B cell (primary cell): ENCODE results near the gene GRIP2. TPM values are rescaled to one million over a fixed set of nuclear protein-coding genes. Genes with fewer than 3 reads are reported as not detected.

Source experiments
- ATAC-seq: fragments of 200-7000 bp; cut with Tn5 transposase; one replicate; pipeline ENCODE4 v1.10.0; 2021; ENCODE audit warnings: low read depth, mild to moderate bottlenecking, moderate number of reproducible peaks, moderate library complexity
- CTCF ChIA-PET: fragments of 350-600 bp; sonication (Branson Sonifier 250); formaldehyde crosslinking; loops from one replicate; lab custom pipeline; 2021; ENCODE audit warnings: antibody characterized with exemption, inconsistent platforms; lab: Charles Lee
- POLR2A ChIA-PET: fragments of 350-600 bp; sonication (Branson Sonifier 250); formaldehyde crosslinking; loops from one replicate; lab custom pipeline; 2021; ENCODE audit warnings: antibody characterized with exemption; lab: Charles Lee
- DNase-seq: peaks from one replicate; pipeline ENCODE4 v3.0.0; 2013
- H2AFZ ChIP-seq: 2 replicates; pipeline ENCODE4 v1.6.1; 2012; ENCODE audit warnings: mild to moderate bottlenecking, low read depth, low read length; ENCODE audit not compliant: insufficient read depth, poor library complexity, severe bottlenecking
- H3K27ac ChIP-seq, 2 donors: 1 replicate in 1 of 2; 2 replicates in 1 of 2; pipeline ENCODE4 v1.5.1; 2012 to 2013; ENCODE audit warnings: low read length in 2 of 2, mild to moderate bottlenecking in 2 of 2, moderate library complexity in 1 of 2
- H3K27me3 ChIP-seq, 4 experiments: fragments of 200-600 bp in 1 of 4; sonication (generic) in 1 of 4; replicated peaks in 1 of 4; 1 replicate in 2 of 4; 2 replicates in 2 of 4; pipeline versions ENCODE4 v1.6.1 to v1.7.0; 2013 to 2016; ENCODE audit warnings: low read length in 3 of 4, mild to moderate bottlenecking in 2 of 4, mixed read lengths in 1 of 4, moderate library complexity in 1 of 4; ENCODE audit not compliant: insufficient read depth in 4 of 4, control insufficient read depth in 3 of 4; ENCODE audit errors: control extremely low read depth in 1 of 4
- H3K36me3 ChIP-seq, 2 experiments: replicated peaks in 1 of 2; 1 replicate in 1 of 2; 2 replicates in 1 of 2; pipeline versions ENCODE4 v1.6.1 to v1.7.1; 2013; ENCODE audit warnings: low read length in 1 of 2; ENCODE audit not compliant: insufficient read depth in 2 of 2, control insufficient read depth in 1 of 2; ENCODE audit errors: control extremely low read depth in 1 of 2, extremely low read depth in 1 of 2
- H3K4me1 ChIP-seq, 2 donors: fragments of 200-600 bp in 1 of 2; sonication (generic) in 1 of 2; 1 replicate in 1 of 2; 2 replicates in 1 of 2; pipeline versions ENCODE4 v1.5.1 to v1.6.1; 2013 to 2017; ENCODE audit warnings: low read length in 2 of 2; ENCODE audit not compliant: control insufficient read depth in 2 of 2, insufficient read depth in 2 of 2
- H3K4me2 ChIP-seq: replicated peaks from 2 replicates; pipeline ENCODE3; 2012; ENCODE audit warnings: mild to moderate bottlenecking, low read depth, low read length; ENCODE audit not compliant: poor library complexity, severe bottlenecking
- H3K4me3 ChIP-seq, 5 experiments: fragments of 200-600 bp in 1 of 5; sonication (generic) in 1 of 5; 1 replicate in 3 of 5; 2 replicates in 2 of 5; pipeline versions ENCODE4 v1.5.1 to v1.7.0; 2011 to 2016; ENCODE audit warnings: low read length in 4 of 5, mild to moderate bottlenecking in 4 of 5, low read depth in 2 of 5, control low read depth in 1 of 5, moderate library complexity in 1 of 5; ENCODE audit not compliant: insufficient read depth in 1 of 5; ENCODE audit errors: control extremely low read depth in 1 of 5, extremely low read depth in 1 of 5
- H3K79me2 ChIP-seq: fragments of 200-600 bp; sonication (generic); one replicate; pipeline ENCODE4 v1.6.0; 2016; ENCODE audit warnings: low read length; ENCODE audit not compliant: control insufficient read depth, insufficient read depth
- H3K9ac ChIP-seq: fragments of 200-600 bp; sonication (generic); 2 replicates; pipeline ENCODE4 v1.6.1; 2017; ENCODE audit warnings: mild to moderate bottlenecking, low read length, moderate library complexity
- H3K9me3 ChIP-seq, 3 donors: one replicate each; pipeline versions ENCODE4 v1.6.1 to v1.7.1; 2013; ENCODE audit warnings: low read length in 2 of 3; ENCODE audit not compliant: control insufficient read depth in 2 of 3, insufficient read depth in 1 of 3; ENCODE audit errors: control extremely low read depth in 1 of 3
- H4K20me1 ChIP-seq: 2 replicates; pipeline ENCODE4 v1.6.0; 2012; ENCODE audit warnings: mild to moderate bottlenecking, low read length; ENCODE audit not compliant: insufficient read depth, control insufficient read depth, poor library complexity, severe bottlenecking
- H3K27ac Mint-ChIP-seq: one replicate; pipeline ENCODE4 v1.8.0; 2021; ENCODE audit warnings: mixed read lengths
- H3K27me3 Mint-ChIP-seq: one replicate; pipeline ENCODE4 v1.8.0; 2021; ENCODE audit warnings: mixed read lengths
- H3K4me1 Mint-ChIP-seq: one replicate; pipeline ENCODE4 v1.8.0; 2021; ENCODE audit warnings: mixed read lengths
- H3K4me3 Mint-ChIP-seq: one replicate; pipeline ENCODE4 v1.8.0; 2021; ENCODE audit warnings: mixed read lengths
- H3K9me3 Mint-ChIP-seq: one replicate; pipeline ENCODE4 v1.8.0; 2022; ENCODE audit warnings: mixed read lengths; ENCODE audit not compliant: insufficient read depth
- CTCF ChIP-seq: fragments of 200-600 bp; IDR thresholded peaks from one replicate; pipeline ENCODE4 v1.8.0; 2022; ENCODE audit warnings: antibody characterized with exemption, mild to moderate bottlenecking
- EZH2 ChIP-seq: IDR thresholded peaks from 2 replicates; pipeline ENCODE4 v1.6.1; 2012; ENCODE audit warnings: borderline replicate concordance, low read depth, mild to moderate bottlenecking, moderate library complexity, low read length; ENCODE audit not compliant: insufficient read depth, poor library complexity, severe bottlenecking
- WGBS: methylation state at CpG from one replicate; pipeline ENCODE4 v1.1.5; 2013; ENCODE audit warnings: missing lambda C conversion rate; ENCODE audit not compliant: insufficient coverage; 5-methylcytosine and 5-hydroxymethylcytosine counted together
- intact Hi-C: fragments of 100-400 bp; cut with micrococcal nuclease; formaldehyde crosslinking; loops from one replicate; pipeline ENCODE4 v1.10.0; 2022
- polyA plus RNA-seq: library from polyadenylated mRNA; depleted of rRNA; stranded (reverse); fragments of >200 nt; gene quantifications from 2 replicates; pipeline ENCODE4 v1.2.3, GENCODE V29; 2012
- total RNA-seq, 2 donors: library from RNA; stranded (reverse); fragments of 120-200 nt in 1 of 2; gene quantifications; 1 replicate in 1 of 2; 2 replicates in 1 of 2; pipeline versions ENCODE4 v1.2.3 to v1.2.4, GENCODE V29; 2013 to 2022

GRIP2 gene
- total and polyA plus RNA-seq, 2 donors (not counting 1 experiment from before 2014, with no cell fraction given): not detected

- H4K20me1 ChIP-seq: no peaks in the 10 kb centered on the region
- Mint-ChIP-seq H3K9me3 (no peaks in the 10 kb centered on the region), H3K4me1 (no peaks in the 10 kb centered on the region), H3K27ac (no peak overlapping the region), H3K27me3 (peaks cover 7% of the 10 kb centered on the region), H3K4me3 (no peak overlapping the region)
- H3K36me3 ChIP-seq: no peaks in the 10 kb centered on the region
- WGBS: 91% methylated on average over 5 of the region's 5 CpGs
- ATAC-seq (no peak), DNase-seq (no peak)
- no peak overlapping the region for H2AFZ ChIP-seq
- intact Hi-C loops: no loop called here
- H3K27me3 ChIP-seq: no peaks in the 10 kb centered on the region
- no peak overlapping the region for H3K4me2 ChIP-seq
- H3K27ac ChIP-seq: no peak overlapping the region
- no peaks in the 10 kb centered on the region for H3K4me1 ChIP-seq
- H3K9me3 ChIP-seq: no peaks in the 10 kb centered on the region
- no peak overlapping the region for H3K9ac ChIP-seq
- POLR2A ChIA-PET: no interaction called here
- CTCF ChIA-PET: interaction anchor here (0.8 kb wide), 1 partner anchor 10 kb away, joined by 3 read pairs; no protein-coding TSS in a partner anchor
- H3K79me2 ChIP-seq: no peaks in the 10 kb centered on the region
- no peak overlapping the region for H3K4me3 ChIP-seq
- TF ChIP-seq EZH2 (no peak), CTCF (no peak)
Measured at GRCh38 chr3:14494973-14495300, 45.2 kb downstream of the GRIP2 start.

DNA sequence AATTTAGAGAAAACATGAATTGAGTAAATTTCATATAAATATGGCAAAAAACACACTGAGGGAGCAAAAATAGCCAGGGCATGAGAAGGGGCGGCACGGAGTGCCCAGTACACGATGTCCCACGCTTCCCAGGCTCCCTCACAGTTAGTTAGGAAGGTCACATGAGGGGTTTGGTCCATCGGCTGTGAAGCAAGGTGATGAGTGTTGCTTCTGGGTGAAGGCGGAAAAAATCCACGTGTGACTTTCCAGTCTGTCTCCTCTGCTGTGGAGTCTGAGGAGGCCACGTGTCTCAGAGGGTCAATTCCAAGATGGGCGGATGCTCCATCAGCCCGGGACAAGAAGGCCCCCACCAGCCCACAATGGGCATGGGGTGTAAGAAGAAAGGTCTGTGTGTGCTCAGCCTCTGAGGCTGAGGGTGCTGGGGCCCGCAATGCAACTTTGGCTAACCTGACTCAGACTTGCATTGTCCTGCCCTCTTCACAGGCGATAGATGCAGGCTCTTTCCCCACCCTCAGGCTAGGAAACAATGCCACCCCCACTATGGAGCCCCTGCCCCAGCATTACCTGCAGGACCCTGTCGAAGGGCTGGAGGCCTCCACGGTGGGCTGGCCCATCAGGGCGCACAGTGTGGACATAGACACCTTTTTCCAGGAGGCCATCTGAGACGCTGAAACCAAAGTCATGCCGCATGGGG lies 45.7 kb downstream of the GRIP2 start:
- no peak for DNase-seq
- Mint-ChIP-seq H3K4me3 (no peak overlapping the region), H3K27me3 (peaks cover 7% of the 10 kb centered on the region), H3K9me3 (no peaks in the 10 kb centered on the region), H3K4me1 (no peaks in the 10 kb centered on the region), H3K27ac (no peak overlapping the region)
- no peak overlapping the region for H3K27ac ChIP-seq
- H3K4me2 ChIP-seq: no peak overlapping the region
- peaks cover 0 to 4% of the 10 kb centered on the region in 2 experiments for H3K36me3 ChIP-seq
- H3K4me1 ChIP-seq: no peaks in the 10 kb centered on the region
- H3K9ac ChIP-seq: no peak overlapping the region
- WGBS: 96% methylated on average over 14 of the region's 17 CpGs
- TF ChIP-seq EZH2: no peak
- TF ChIP-seq CTCF: no peak
- intact Hi-C loops: no loop called here
- ATAC-seq: no peak
- H2AFZ ChIP-seq: no peak overlapping the region
- no peaks in the 10 kb centered on the region for H4K20me1 ChIP-seq
- H3K4me3 ChIP-seq: no peak overlapping the region
- H3K9me3 ChIP-seq: no peaks in the 10 kb centered on the region
- no peaks in the 10 kb centered on the region for H3K79me2 ChIP-seq
- CTCF ChIA-PET: no interaction called here
- POLR2A ChIA-PET: no interaction called here
- H3K27me3 ChIP-seq: no peaks in the 10 kb centered on the region
